Activated CD4-positive, alpha-beta T cell treated with anti-CD3 and anti-CD28 coated beads, Interleukin-2, amount 50 U/mL, for 4 hours (primary cell): Measurements from ENCODE around the gene DNAJB13.
"Not testable (repeated sequence)": the region's sequence is repeated elsewhere in the genome, so short reads cannot be mapped to it uniquely, and the experiment has no call there.

Source experiments
- DNase-seq, 2 experiments: peaks; one replicate each; pipeline ENCODE4 v3.0.0-alpha.2; 2020

The DNAJB13 gene

GRCh38 chr11:73950869-73951710 lies at the start of gene DNAJB13:
TSS of gene DNAJB13 (plus strand) at chr11:73951026. CDS start at chr11:73951070, 44 bp downstream.
- DNase-seq, result no peak

- no peak for DNase-seq
These were observed 48.5 kb upstream of the DNAJB13 start for GRCh38 chr11:73902303-73902702.

GRCh38 chr11:73907191-73907590 lies 43.6 kb upstream of the DNAJB13 start:
- no peak for DNase-seq

- no peak for DNase-seq
These were observed 38.8 kb upstream of the DNAJB13 start for GRCh38 chr11:73912026-73912425.

GRCh38 chr11:73913472-73913871 lies 37.4 kb upstream of the DNAJB13 start:
- DNase-seq, result no peak

GRCh38 chr11:73914284-73914683 lies 36.5 kb upstream of the DNAJB13 start:
- DNase-seq, result no peak

- DNase-seq, result no peak
These were observed 34.4 kb upstream of the DNAJB13 start for GRCh38 chr11:73916435-73916834.

- no peak for DNase-seq
These were observed 29.6 kb upstream of the DNAJB13 start for GRCh38 chr11:73921180-73921579.

- no peak for DNase-seq
These were observed 21.4 kb upstream of the DNAJB13 start for GRCh38 chr11:73929388-73929787.

- DNase-seq, result no peak
These were observed 19.7 kb upstream of the DNAJB13 start for GRCh38 chr11:73931039-73931645.

- DNase-seq, result no peak
These were observed 18.9 kb upstream of the DNAJB13 start for GRCh38 chr11:73931951-73932350.

GRCh38 chr11:73932781-73933180 lies 18.0 kb upstream of the DNAJB13 start:
- DNase-seq, result no peak

- DNase-seq, result not testable (repeated sequence)
These were observed 14.8 kb upstream of the DNAJB13 start for GRCh38 chr11:73936047-73936446.

GRCh38 chr11:73939096-73939495 lies 11.7 kb upstream of the DNAJB13 start:
- no peak for DNase-seq

- DNase-seq, result no peak
These were observed 9.8 kb upstream of the DNAJB13 start for GRCh38 chr11:73940801-73941570.

- DNase-seq, result no peak
These were observed 8.8 kb upstream of the DNAJB13 start for GRCh38 chr11:73942010-73942409.

GRCh38 chr11:73944085-73944484 lies 6.7 kb upstream of the DNAJB13 start:
- DNase-seq, result no peak

GRCh38 chr11:73944901-73945300 lies 5.9 kb upstream of the DNAJB13 start:
- DNase-seq, result no peak

GRCh38 chr11:73945396-73945795 lies 5.4 kb upstream of the DNAJB13 start:
- no peak for DNase-seq

GRCh38 chr11:73946798-73947458 lies 3.9 kb upstream of the DNAJB13 start:
- DNase-seq, result no peak

GRCh38 chr11:73949246-73949645 lies 1.6 kb upstream of the DNAJB13 start:
- no peak for DNase-seq

GRCh38 chr11:73949912-73950311 lies 914 bp upstream of the DNAJB13 start:
- DNase-seq, result no peak

GRCh38 chr11:73951797-73952196 lies 971 bp downstream of the DNAJB13 start:
- no peak for DNase-seq
